NCI-H2171 treated with DMSO at 0.1 percent for 48 hours (cell line): ENCODE results near the gene SORBS1.

Experiments
- DNase-seq: peaks from one replicate; lab custom pipeline; 2025; lab: John Stamatoyannopoulos, UW

The SORBS1 gene

DNA sequence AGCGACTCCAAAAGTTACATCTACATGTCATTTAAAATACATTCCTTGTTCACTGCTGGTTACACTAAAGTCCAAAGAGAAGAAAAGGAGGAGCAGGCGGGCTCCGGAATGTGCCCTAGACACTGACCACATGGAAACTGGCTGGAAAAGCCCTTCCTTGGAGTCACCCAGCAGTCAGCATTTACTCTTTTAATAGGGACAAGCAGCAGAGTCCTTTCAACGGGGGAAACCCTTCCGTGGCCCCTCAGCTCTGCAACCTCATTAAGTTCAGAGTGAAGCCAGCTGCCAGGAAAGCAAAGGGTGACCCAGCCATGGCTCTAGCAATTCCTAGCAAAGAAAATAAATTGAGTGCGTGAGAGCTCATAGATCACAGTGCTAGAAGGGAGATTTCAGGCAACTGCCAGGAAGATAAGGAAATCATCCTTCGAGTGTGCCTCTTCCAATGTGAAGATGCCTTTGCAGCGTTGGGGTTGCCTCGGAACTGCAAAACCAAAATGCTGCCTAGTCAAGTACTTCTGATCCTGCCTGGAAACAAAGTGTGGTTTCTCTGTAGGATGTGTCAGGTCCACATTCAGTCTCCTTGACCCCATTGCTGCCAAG, 101.6 kb downstream of the SORBS1 start:
- DNase-seq, result no peak

DNA sequence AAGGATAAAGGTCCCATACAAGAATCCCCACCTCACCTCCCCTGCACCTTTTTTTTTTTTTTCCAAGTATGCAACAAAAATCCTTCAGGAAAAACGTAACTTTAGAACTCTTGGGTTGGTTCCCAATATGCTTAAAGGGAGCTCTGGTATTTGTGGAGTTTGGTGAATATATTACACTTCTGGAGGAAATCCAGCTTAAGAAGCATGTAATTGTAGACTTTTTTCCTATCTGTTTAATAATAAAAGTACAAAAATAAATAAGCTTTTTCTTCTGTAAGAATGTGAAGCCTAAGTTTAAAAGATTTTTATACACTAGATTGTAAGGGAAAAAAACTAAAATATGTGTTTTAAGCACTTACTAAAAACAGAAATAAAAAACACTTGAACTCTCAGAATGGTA, 102.3 kb downstream of the SORBS1 start:
- no peak for DNase-seq

DNA sequence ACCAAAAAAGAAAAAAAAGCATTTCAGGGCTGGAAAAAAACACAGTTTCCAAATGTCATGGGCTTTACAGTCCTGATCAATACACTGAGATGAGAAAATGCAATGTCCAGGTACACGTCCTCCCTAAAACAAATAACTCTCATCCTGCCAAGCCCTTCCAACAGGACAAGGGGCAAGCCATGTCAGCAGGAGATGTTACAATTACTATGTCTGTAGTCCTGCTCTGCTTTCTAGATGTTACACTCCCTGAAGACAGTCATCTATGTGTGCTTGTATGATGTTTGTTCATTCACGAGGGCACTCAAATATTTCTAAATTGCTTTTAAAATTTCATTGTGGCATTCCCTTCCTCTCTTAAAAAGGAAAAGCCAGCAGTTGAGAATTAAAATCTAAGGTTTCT, 103.2 kb downstream of the SORBS1 start:
- no peak for DNase-seq

DNA sequence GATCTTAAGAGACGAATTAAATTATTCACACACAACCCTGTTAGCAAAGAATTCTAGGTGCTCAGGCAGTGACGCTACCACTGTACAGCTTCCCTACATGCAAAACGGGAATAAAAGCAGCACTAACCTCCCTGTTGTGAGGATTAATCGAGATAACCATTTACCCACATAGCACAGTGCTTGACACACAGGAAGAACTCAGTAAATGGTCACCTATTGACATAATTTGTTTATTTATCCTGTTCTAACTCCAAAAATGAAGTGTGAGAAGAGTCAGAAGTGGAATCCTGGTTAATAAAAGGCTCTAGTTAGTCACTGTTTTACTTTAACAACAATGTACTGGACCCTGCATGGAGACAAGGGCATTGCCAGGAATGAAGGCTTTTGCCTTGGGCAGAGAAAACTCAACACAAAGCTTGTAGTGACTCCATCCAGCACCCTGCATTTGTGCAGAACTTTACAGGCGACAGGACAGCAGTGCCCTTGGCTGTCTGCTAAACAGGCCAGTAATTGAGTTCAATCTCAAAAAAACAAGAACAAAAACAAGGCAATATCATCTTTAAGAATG, 103.8 kb downstream of the SORBS1 start:
- DNase-seq, result no peak

DNA sequence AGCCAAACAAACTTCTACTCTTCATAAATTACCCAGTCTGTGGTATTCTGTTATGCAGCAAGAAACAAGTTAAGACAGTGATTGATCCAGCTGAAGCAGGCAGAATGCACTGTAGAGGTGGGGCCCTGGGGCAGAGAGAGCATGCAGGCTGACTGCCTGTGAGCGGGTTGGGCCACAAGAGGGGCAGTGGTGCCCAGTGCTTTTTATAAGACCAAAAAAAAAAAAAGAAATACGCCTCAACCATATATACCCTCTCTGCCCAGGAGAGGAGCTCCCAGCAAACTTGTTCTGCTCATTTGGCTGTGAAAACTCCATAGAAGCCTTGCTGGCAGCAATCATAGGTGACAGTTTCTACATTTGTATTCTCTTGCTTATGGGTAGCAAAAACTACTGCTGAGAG, 104.7 kb downstream of the SORBS1 start:
- DNase-seq, result no peak

DNA sequence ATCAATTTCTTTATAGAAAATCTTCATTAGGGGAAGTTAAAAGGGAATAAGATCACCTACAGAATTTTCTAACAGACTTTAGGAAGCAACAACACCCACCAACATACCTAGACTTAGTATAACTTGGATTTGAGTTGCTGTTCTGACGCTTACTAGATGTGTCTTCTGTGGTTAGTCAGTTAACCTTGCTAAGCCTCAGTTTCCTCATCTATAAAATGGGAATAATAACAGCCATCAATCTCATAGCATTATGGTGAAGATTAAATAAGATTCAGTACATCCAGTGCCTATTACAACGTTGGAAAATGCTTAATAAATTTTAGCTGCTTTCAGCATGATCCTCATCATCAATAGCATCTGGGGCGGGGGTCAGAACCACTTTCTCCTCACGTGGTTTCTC, 106.2 kb downstream of the SORBS1 start:
- no peak for DNase-seq

DNA sequence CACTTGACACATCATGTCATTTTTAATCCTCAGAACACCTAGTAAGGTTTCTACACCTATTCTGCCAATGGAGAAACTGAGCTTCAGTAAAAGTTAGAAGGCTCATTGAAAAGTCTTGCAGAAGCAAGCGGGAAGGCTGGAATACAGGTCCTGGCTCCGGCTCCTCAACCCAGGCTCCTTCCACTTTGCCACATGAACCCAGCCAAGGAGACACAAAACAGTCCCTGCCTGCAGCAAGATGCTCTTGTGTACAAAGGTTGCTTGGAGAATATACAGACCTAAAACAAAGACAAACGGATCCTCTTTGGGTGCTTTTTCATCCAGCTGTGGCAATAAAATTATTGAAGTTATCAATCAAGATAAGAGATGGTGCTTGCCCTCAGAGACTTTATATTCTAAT, 106.8 kb downstream of the SORBS1 start:
- no peak for DNase-seq

DNA sequence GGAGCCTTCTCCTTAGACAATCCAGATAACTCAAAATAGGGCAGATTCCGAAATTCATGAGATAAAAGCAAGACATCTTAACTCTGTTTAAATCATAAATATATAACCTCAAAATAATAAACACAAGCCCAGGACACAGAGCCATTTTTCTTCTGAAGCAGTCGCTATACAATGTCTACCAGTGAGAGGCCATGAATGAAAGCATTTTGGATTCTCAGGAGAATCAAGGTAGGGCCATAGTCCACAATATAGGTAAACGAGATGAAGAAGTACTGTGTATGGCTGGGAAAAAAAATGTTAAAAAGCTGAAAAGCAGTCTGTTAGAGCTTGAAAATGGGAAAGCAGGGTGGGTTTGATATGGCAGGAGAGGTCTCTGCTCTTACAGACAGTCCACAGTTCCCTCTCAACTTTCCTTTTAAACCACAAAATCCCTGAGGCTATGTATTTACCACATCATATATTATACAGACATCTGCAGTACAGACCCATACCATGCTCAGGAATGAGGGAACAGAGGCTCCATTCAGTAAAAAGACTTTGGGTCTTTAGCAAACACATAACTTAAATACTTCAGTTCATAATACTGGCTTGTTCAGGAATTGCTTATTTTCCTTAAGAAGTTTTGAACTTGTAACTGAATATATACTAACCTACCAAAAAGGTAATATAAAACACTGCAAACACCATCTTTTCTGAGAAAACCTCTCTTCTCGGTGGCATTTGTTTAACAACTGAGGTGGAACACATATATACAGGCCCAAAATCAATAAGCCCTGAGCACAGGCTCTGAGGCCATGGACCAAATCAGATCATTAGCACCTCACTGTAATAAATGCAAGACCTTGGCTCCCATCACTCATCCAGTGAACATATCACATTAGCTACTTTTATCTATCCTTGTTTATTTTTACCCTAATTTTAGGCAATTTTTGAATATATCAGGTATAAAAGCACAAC, 109.3 kb downstream of the SORBS1 start:
- DNase-seq, result no peak

DNA sequence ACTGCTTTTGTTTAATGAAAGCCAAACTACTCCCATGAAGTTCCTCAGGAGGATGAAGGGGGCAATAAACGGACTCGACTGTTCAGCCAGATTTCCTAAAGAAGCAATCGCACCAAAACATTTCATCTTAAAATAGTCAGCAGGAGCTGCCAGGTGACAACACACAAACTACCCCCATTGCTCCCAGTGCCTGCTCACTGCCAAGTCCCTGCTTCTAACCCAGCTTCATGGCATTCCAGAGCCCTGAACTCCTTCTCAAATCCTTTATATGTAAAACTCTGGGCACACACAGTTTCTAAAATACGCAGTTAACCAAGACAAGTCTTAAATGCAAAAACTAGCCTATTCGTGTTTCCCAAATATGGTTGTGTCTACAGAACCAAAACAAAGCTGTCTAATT, 110.0 kb downstream of the SORBS1 start:
- no peak for DNase-seq

DNA sequence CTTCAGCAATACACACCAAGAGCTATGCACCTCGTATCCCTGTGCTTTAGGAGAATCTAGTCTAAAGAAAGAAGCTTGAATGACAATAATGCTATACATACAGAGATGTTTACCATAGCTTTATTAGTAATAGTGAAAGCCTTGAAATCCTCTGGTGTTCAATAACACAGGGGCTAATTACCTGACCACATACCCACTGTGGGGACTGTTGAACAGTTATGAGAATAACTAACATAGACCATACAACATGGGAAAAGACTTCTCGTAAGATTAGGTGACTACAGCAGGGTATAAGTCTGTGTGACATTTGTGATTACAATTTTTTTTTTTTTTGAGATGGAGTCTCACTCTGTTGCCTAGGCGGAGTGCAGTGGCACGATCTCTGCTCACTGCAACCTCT, 111.0 kb downstream of the SORBS1 start:
- DNase-seq, result no peak

DNA sequence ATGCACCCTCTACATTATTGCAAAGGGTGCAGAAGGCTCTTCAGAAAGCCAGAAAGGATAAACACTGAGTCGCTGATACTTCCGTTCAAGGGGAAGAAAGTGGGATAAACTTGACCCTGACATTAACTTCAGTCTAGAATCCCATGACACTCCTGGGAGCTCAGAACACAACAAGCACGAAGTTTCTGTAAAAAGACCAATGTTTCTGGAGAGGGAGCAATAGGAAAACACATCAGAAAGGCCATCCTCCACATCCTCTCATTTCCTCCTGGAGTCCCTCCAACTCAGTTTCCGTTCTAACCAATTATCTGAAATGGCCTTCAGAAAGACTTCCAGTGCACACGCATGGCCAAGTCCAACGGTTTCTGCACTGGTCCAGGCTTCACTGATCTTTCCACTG, 113.5 kb downstream of the SORBS1 start:
- DNase-seq, result no peak

DNA sequence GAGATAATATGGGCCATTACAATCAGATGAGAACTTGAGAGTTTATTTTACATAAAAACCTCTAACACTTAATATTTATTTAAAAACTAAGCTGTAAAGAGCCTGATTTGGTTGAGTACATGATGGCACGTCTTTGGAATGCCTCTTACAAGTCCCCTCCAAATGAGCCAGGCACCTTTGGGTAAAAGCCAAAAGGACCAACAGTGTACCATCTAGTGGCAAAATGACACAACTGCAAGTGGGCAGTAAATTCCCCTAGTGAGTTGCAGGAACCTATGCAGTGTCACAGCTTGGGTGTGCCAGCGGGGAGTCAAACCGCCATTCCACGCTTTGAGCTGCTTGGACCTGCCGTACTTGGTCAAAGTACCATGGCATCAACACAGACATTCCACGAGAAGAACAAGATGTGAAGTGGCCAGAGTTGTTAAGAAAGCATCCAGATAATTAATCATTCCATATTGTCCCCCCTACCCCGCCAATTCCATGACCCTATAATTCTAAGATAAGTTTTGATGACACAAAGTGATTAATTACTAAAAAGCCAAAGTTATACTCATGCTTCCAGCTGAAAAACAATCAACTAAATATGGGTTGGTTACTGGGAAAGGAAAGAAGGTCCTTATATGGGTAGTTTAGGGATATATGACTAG, 115.2 kb downstream of the SORBS1 start:
- DNase-seq, result peak; percentile 35

DNA sequence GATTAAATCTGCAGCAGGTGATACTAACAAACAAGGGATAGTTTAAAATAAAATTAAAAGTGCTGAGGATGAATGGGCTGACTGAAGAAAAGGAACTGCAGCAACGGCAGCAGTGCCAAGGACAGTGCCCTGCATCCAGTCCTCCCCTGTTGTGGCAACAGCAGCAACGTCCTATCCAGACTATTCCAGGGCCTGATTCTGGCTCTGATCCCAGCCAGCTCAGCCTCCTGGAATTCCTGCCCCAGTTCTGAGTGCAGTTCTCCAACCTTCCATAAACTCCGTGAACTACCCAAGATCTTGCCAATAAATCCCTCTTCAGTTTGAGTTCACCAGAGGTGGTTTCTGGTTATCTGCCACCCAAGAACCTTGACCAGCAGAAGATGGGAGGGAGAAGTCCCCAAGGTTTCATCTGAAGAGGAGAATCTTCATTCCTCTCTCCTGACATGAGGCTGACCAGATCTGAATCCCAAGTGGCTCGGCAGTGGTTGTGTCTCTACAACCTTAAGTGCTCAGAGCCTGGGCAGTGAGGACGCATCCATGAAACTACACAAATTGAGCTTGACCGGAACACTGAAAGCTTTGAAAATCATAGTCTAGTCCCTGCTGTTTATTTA, 115.8 kb downstream of the SORBS1 start:
- no peak for DNase-seq

DNA sequence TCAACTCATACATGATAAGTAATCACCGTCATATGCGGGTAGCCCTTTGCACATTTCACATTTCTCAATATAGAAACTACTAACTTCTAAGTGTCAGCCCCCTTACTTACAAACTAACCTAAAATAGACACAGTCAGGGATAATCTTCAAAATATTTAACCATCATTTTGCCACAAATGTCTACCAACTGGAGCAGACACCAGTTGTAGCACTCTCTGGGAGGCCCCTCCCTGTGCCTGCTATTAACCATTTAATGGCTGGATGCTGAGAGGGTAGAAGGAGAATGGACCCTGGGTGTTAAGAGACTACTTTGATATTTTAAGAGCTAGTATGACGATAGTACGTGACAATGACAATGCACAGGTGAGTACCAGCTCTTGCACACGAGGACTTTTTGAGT, 116.4 kb downstream of the SORBS1 start:
- no peak for DNase-seq

DNA sequence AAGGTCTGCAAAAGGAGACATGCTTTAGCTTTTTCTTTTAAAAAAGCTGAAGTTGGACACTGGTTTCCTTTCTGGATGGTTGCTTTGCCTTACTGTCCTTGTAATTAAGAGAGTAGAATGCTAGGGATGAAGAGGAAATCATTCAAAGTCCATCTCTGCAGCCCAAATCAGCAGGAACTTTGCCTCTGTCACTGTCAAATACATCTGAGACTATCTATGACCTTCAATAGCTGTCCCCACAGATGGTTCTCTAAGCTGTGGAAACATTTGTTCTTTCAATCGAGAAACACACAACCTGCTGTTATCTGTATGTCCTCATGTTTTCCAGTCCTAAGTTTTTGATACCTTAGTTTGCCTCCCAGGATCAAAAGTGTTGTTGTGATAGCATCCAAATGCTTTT, 117.5 kb downstream of the SORBS1 start:
- no peak for DNase-seq

DNA sequence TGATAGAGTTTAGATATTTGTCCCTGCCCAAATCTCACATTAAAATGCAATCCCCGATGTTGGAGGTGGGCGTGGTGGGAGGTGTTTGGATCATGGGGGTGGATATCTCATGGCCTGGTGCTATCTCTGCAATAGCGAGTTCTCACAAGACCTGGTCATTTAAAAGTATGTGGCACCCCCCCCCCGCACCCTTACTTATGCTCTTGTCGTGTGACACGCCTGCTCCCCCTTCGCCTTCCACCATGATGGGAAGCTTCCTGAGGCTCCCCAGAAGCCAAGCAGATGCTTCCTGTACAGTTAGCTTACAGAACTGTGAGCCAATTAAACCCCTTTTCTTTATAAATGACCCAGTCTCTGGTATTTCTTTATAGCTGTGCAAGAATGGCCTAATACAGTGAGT, 118.8 kb downstream of the SORBS1 start:
- DNase-seq, result no peak

DNA sequence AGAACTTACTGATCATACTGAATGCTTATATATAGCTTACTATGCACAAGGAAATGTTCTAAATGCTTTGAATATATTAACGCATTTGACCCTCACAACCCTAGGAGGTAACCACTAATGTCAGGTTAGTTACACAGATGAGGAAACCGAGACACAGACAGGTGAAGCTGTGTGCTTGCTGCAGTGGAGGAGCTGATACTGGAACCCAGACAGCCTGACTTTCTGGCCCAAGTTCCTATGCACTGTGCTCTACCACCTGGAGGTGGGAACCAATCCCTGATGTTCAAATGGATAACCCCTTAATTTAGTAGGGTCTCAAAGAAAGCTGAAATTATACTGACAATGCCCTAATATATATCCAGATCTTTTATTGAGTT, 119.6 kb downstream of the SORBS1 start:
- DNase-seq, result no peak

DNA sequence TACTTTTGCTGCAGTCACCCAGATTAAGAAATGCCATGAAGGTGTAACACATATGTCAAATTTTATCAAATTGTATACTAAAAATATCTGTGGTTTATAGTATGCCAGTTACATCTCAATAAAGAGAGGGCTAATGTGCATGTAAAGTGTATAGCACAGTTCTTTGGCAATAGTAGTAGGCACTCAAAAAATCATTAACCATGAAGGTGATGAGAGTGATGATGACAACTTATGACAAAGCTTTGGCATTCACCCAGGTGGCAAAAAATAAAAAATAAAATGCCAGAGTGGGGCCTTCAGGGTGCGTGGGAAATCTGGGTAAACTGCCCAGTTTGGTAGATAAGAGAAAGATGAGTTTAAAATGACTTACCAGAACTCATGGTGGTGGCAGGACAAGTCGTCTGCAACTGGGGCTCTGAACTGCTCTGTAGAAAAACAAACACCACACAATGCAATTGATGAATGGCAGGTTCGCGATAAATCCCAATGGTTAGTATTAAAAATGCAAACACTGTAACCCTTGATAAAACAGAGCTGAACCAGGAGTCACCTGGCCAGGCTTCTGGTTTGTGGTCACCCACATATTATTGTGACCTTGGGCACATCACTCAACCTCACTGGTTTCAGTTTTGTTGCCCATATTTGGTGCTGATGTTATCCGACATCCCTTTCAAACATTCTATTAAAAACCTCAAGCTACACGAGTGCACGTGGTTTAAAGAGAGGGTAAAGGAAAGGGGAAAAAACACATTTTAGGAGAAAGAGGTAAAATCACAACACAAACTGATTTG, 120.2 kb downstream of the SORBS1 start:
- no peak for DNase-seq

DNA sequence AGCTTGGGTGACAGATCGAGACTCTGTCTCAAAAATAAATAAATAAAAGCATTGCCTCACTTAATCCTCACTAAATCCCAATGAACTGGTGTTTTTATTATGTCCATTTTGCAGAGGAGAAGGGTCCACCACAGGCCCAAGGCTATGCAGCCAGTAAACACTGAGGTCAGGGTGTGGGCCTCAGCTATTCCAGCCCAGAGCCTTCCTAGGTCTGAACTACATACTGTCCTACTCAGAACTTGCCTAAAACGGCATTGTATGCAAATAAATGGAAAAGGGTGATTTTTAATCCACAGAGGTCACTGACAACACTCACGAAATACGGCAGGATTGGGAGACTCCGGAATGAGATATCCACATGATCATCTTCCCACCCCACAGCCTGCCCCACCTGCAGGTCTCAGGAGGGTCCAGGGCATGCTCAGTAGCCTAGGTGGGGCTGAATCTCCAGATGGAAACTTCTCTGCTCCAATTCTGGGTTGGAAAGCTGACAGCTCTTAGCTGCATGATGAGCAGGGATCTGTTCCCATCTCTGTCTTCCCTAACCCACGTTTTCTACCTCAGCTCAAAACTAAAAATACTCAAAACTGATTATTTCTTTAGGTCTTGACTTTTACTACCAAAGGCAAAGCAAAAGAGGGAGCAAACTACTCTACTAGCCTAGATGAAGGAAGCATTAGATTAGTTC, 121.0 kb downstream of the SORBS1 start:
- no peak for DNase-seq

DNA sequence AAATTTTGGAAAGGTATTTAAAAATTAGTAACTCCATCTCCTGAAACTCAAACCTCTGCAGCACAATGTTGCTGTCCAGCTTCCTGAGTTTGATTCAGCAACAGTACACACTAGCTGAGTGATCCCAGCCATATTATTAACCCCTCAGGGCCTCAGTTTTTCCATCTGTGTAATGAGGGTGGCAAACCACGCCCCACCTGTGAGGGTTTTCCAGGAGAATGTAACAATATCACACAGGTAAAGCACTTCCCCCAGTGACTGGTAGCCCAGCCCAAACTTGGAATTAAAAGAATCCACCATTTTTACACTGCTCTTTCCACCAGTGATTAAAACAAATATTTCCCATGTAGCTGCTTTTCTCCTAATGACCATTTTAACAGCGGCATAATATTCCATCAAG, 122.4 kb downstream of the SORBS1 start:
- DNase-seq, result no peak

DNA sequence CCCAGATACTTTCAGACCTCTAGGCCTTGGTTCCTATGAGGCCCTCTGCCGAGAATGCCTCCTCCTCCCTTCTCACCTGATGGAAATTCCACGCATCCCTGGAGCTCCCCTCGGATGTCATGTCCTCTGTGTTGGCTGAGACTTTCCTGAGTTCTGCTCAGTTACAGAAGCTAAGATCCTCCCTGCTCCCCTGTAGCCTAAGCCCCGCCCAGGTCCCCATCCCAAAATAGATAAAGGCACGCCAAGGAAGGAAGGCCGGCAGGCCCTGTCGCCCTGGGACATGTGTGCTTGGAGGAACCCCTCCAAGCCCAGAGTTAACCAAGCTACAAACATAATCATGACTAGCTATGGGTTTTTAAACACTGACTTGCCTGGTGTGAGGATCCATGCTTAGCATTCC, 123.5 kb downstream of the SORBS1 start:
- DNase-seq, result no peak
